Rectal smooth muscle tissue (tissue), 1 donor: Measurements from ENCODE around the gene DRC1.

Source experiments
- H3K27ac ChIP-seq: one replicate; pipeline ENCODE4 v1.7.0; 2013; ENCODE audit warnings: low read depth, low read length, inconsistent platforms
- H3K27me3 ChIP-seq: one replicate; pipeline ENCODE4 v1.7.0; 2013; ENCODE audit warnings: low read length; ENCODE audit not compliant: control insufficient read depth, insufficient read depth
- H3K36me3 ChIP-seq: one replicate; pipeline ENCODE4 v1.7.0; 2013; ENCODE audit warnings: low read length; ENCODE audit not compliant: control insufficient read depth, insufficient read depth
- H3K4me1 ChIP-seq: one replicate; pipeline ENCODE4 v1.7.0; 2013; ENCODE audit warnings: low read length; ENCODE audit not compliant: control insufficient read depth, insufficient read depth
- H3K4me3 ChIP-seq: one replicate; pipeline ENCODE4 v1.7.0; 2013; ENCODE audit warnings: low read length
- H3K9ac ChIP-seq: one replicate; pipeline ENCODE4 v1.7.0; 2013; ENCODE audit warnings: low read length

The DRC1 gene

DNA sequence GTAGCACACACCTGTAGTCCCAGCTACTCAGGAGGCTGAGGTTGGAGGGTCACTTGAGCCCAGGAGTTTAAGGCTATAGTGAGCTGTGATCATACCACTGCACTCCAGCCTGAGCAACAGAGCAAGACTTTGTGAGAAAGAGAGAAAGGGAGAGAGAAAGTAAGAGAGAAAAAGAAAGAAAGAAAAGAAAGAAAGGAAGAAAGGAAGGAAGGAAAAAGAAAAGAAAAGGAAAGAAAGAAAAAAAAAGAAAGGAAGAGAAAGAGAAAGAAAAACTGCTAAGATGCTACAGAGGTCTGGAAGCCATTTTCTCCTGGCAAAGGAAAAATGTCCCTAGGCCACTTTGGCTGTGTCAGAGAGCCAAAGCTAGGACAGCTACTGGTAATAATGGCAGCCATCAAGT lies 30.6 kb downstream of the DRC1 start:
- Histone ChIP-seq H3K27ac (peak overlapping the region; percentile 5), H3K36me3 (no peaks in the 10 kb centered on the region), H3K4me3 (no peak overlapping the region), H3K4me1 (no peaks in the 10 kb centered on the region), H3K27me3 (no peaks in the 10 kb centered on the region), H3K9ac (no peak overlapping the region)

DNA sequence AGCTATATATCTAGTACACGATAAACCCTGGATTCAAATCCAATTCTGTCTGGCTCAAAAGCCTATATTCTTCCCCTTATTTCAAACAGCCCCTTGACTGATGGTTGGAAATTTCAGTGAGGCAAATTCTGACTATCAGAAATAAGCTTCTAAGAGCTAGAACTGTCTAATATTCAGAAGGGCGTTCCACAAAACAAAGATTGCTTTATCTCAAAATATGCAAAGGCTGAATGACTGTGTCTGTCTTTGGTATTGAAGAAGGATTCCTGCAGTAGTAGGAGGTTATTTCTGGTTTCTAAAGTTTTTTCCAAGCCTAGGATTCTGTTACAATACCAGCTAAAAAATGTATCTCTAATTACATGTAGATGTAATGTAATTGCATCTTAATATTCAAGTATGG lies 31.1 kb downstream of the DRC1 start:
- Histone ChIP-seq H3K27me3 (no peaks in the 10 kb centered on the region), H3K4me3 (no peak overlapping the region), H3K27ac (no peak overlapping the region), H3K9ac (no peak overlapping the region), H3K4me1 (no peaks in the 10 kb centered on the region), H3K36me3 (no peaks in the 10 kb centered on the region)

DNA sequence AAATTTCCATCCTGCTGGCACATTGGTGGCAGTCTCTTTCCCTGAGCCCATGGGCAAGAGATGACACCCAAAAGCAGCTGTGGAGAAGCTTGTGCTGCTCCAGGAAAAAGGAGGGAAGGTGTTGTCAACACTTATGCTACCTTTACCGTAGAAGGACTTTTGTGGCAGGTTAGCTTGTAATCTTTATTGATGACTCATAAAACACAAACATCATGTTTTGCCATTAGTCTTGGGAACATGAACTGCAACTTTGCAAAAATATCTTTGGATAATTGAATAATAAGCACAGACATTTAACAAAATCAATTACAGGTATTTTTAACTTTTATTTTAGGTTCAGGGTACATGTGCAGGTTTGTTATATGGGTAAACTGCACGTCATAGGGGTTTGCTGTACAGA lies 33.4 kb downstream of the DRC1 start:
- Histone ChIP-seq H3K4me3 (no peak overlapping the region), H3K4me1 (no peaks in the 10 kb centered on the region), H3K27me3 (no peaks in the 10 kb centered on the region), H3K27ac (no peak overlapping the region), H3K36me3 (no peaks in the 10 kb centered on the region), H3K9ac (no peak overlapping the region)

- Histone ChIP-seq H3K4me3 (no peak overlapping the region), H3K4me1 (no peaks in the 10 kb centered on the region), H3K36me3 (no peaks in the 10 kb centered on the region), H3K27me3 (no peaks in the 10 kb centered on the region), H3K9ac (no peak overlapping the region), H3K27ac (no peak overlapping the region)
These were observed 36.8 kb downstream of the DRC1 start for GRCh38 chr2:26438526-26438925.

DNA sequence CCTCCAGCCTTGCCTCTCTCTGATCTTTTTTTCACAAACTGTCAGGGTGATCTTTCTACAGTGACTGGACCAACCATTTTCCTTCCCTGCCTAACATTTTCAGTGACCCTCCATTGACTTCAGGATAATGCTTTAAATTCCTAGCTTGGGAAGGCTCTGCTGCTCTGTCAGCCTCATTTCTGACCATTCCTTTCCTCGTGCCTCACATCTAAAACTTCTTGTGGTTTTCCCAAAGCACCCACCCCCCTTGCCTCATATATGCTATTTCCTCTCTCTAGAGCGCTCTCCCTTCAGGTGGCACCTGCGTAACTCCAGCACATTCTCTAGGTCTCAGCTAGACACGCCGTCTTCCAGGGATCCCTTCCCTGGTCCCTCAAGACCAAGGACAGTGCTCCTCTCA lies 37.2 kb downstream of the DRC1 start:
- Histone ChIP-seq H3K9ac (no peak overlapping the region), H3K4me1 (no peaks in the 10 kb centered on the region), H3K36me3 (no peaks in the 10 kb centered on the region), H3K27me3 (no peaks in the 10 kb centered on the region), H3K27ac (no peak overlapping the region), H3K4me3 (no peak overlapping the region)

- H3K9ac ChIP-seq: no peak overlapping the region
- no peaks in the 10 kb centered on the region for H3K4me1 ChIP-seq
- no peaks in the 10 kb centered on the region for H3K27me3 ChIP-seq
- H3K4me3 ChIP-seq: no peak overlapping the region
- H3K36me3 ChIP-seq: no peaks in the 10 kb centered on the region
- no peak overlapping the region for H3K27ac ChIP-seq
These were observed 40.6 kb downstream of the DRC1 start for GRCh38 chr2:26442301-26442700.

- no peak overlapping the region for H3K4me3 ChIP-seq
- H3K27ac ChIP-seq: no peak overlapping the region
- no peak overlapping the region for H3K9ac ChIP-seq
- H3K4me1 ChIP-seq: no peaks in the 10 kb centered on the region
- no peaks in the 10 kb centered on the region for H3K36me3 ChIP-seq
- no peaks in the 10 kb centered on the region for H3K27me3 ChIP-seq
These were observed 41.0 kb downstream of the DRC1 start for GRCh38 chr2:26442707-26443106.

DNA sequence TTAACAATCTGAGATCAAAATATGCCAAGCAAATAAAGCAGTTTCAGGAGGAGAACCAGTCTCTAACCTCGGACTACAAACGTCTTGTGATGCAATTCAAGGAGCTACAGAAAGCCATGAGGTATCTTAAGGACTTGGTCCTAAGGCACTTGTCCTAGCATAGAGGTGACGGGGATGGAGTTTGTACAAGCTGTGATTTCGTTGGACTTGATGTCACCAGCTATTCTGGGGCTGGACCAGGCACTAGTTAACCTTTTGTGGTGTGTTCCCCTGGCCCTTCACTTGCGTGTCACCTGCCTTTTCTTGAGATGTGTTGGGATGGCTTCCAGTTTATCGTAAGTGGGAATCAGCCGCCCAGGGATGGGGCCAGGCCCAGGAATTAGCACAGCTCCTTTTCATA lies 42.5 kb downstream of the DRC1 start:
- Histone ChIP-seq H3K27ac (no peak overlapping the region), H3K9ac (no peak overlapping the region), H3K36me3 (no peaks in the 10 kb centered on the region), H3K4me1 (no peaks in the 10 kb centered on the region), H3K27me3 (no peaks in the 10 kb centered on the region), H3K4me3 (no peak overlapping the region)

DNA sequence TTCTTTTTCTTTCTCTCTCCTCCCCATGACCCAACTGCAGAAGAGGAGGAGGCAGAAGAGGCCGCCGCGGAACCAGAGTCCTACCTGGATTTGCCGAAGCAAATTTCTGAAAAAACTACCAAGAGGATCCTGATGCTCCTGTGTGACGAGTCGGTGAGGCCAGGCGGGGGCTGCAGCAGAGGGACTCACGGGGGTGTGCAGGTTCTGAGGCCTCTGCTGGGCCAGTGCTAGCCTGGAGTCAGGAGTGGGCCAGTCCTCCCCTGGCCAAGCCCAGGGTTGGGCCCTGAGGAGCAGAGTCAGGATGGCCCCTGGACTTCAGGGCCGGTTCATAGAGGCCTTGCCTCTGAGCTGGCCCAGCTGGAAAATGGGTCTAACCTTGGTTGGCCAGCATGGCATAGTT lies 46.9 kb downstream of the DRC1 start:
- H3K27ac ChIP-seq: no peak overlapping the region

DNA sequence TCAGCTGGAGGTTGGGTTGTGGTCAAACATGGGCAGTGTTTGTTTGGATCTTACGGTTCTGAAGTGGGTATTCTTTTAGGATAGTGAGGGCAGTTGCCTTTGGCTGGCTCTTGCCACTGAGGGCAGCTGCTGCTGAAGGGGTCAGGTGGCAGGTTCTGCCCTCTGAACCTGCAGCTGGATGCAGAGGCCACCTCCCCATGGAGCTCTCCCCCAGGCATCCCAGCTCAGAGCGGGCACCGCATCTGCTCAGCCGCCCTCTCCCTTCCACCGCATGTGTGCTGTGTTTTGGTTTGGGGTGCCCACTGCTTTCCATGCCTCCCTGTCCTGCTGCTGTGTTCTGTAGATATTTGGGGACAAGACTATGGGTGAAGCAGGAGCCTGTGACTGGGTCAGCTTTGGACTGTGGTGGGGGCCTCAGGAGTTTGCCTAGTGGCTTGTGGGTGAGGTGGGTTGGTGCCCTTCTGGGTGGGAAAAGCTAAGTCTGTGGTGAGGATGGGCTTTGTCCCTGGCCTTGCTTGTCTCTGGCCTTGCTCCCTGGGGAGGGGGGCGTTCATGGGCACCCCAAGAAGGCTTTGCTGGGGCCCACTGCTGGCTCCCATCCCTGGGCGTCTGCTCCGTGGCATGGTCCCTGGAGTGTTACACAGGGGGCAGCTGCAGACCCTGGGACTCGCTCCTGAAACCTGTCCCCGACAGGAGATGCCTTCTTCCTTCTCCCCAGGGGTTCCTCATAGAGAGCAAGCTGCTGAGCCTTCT lies 47.7 kb downstream of the DRC1 start:
- H3K36me3 ChIP-seq: no peaks in the 10 kb centered on the region
- no peak overlapping the region for H3K27ac ChIP-seq
- no peak overlapping the region for H3K9ac ChIP-seq
- H3K4me1 ChIP-seq: no peaks in the 10 kb centered on the region
- no peak overlapping the region for H3K4me3 ChIP-seq
- H3K27me3 ChIP-seq: no peaks in the 10 kb centered on the region

More for the DNA sequence above, 46.9 kb downstream of the DRC1 start:
- Histone ChIP-seq H3K27me3 (no peaks in the 10 kb centered on the region), H3K4me3 (no peak overlapping the region), H3K36me3 (no peaks in the 10 kb centered on the region), H3K4me1 (no peaks in the 10 kb centered on the region), H3K9ac (no peak overlapping the region)

DNA sequence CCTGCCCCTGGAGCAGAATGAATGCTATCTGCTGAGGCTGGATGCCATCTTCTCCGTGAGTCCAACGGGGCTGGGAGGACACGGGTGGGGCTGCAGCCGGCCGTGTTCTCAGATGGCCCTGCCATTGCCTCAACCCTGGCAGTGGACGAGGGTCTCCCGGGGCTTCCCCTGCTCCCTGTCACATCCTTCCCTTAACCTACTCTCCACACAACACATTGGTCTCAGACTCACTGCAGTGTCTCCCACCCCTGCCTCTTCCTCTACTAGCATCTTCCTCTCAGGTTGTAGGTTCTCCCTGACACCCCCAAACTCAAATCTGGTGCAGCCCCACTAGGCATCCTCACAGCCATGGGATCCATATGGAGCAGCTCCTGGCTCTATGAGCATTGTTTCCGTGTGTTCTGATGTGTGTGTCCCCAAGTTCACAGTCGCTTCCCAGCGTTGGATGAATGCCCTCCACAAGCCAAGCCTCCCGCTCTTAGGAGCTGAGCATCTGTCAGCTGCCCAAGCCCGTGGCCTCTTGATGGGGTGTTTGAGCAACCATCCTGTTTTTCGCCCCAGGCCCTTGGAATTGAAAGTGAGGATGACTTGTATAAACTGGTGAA lies 48.4 kb downstream of the DRC1 start:
- Histone ChIP-seq H3K4me1 (no peaks in the 10 kb centered on the region), H3K27me3 (no peaks in the 10 kb centered on the region), H3K27ac (no peak overlapping the region), H3K36me3 (no peaks in the 10 kb centered on the region), H3K4me3 (no peak overlapping the region), H3K9ac (no peak overlapping the region)

- no peaks in the 10 kb centered on the region for H3K27me3 ChIP-seq
- H3K27ac ChIP-seq: no peak overlapping the region
- H3K36me3 ChIP-seq: no peaks in the 10 kb centered on the region
- no peak overlapping the region for H3K9ac ChIP-seq
- no peak overlapping the region for H3K4me3 ChIP-seq
- no peaks in the 10 kb centered on the region for H3K4me1 ChIP-seq
These were observed 50.0 kb downstream of the DRC1 start for GRCh38 chr2:26451700-26452099.
